DND-41 (cell line): ENCODE data around the gene MAFB.

Source experiments
- ATAC-seq: fragments of 200-7000 bp; cut with Tn5 transposase; 3 replicates; pipeline ENCODE4 v1.9.1; 2021; ENCODE audit warnings: low read depth; ENCODE audit not compliant: insufficient read depth
- DNase-seq: peaks from one replicate; pipeline ENCODE4 v3.0.0-alpha.2; 2020
- H2AFZ ChIP-seq: 2 replicates; pipeline ENCODE4 v1.6.0; 2012; ENCODE audit warnings: low read depth, low read length
- H3K27ac ChIP-seq: 2 replicates; pipeline ENCODE4 v1.5.1; 2012; ENCODE audit warnings: low read length, inconsistent platforms
- H3K27me3 ChIP-seq: fragments of 200-600 bp; sonication (generic); 2 replicates; pipeline ENCODE4 v1.6.0; 2012; ENCODE audit warnings: low read length, mild to moderate bottlenecking, inconsistent platforms; ENCODE audit not compliant: insufficient read depth, poor library complexity
- H3K36me3 ChIP-seq: 2 replicates; pipeline ENCODE4 v1.5.1; 2012; ENCODE audit warnings: low read length, inconsistent platforms; ENCODE audit not compliant: insufficient read depth
- H3K4me1 ChIP-seq: 2 replicates; pipeline ENCODE4 v1.5.1; 2012; ENCODE audit warnings: mild to moderate bottlenecking, low read length; ENCODE audit not compliant: insufficient read depth
- H3K4me2 ChIP-seq: 2 replicates; pipeline ENCODE4 v1.6.0; 2012; ENCODE audit warnings: mild to moderate bottlenecking, moderate library complexity, low read length, inconsistent platforms; ENCODE audit not compliant: insufficient read depth
- H3K4me3 ChIP-seq, 2 experiments: fragments of 200-600 bp in 1 of 2; shearing (Covaris generic) in 1 of 2; 2 replicates each; pipeline ENCODE4 v1.5.1; 2012 to 2016; ENCODE audit warnings: inconsistent platforms in 2 of 2, low read length in 2 of 2, mild to moderate bottlenecking in 2 of 2, low read depth in 1 of 2, moderate library complexity in 1 of 2
- H3K79me2 ChIP-seq: 2 replicates; pipeline ENCODE4 v1.6.0; 2012; ENCODE audit warnings: low read length, inconsistent platforms; ENCODE audit not compliant: insufficient read depth
- H3K9ac ChIP-seq: 2 replicates; pipeline ENCODE4 v1.6.0; 2012; ENCODE audit warnings: low read depth, mild to moderate bottlenecking, inconsistent platforms, low read length, moderate library complexity
- H3K9me3 ChIP-seq: 2 replicates; pipeline ENCODE4 v1.5.1; 2012; ENCODE audit warnings: low read length, moderate library complexity, mild to moderate bottlenecking, inconsistent platforms; ENCODE audit not compliant: insufficient read depth, severe bottlenecking
- H4K20me1 ChIP-seq: 2 replicates; pipeline ENCODE4 v1.6.0; 2012; ENCODE audit warnings: low read length; ENCODE audit not compliant: insufficient read depth
- EZH2 ChIP-seq: IDR thresholded peaks from 3 replicates; pipeline ENCODE4 v1.6.1; 2012; ENCODE audit warnings: borderline replicate concordance, low read depth, mild to moderate bottlenecking, moderate library complexity, low read length, inconsistent platforms; ENCODE audit not compliant: severe bottlenecking
- TF ChIP-seq, protein P1 (sequence below): IDR thresholded peaks from 2 replicates; pipeline ENCODE4 v1.5.1; 2012; ENCODE audit warnings: borderline replicate concordance, low read length, moderate library complexity, mild to moderate bottlenecking; ENCODE audit not compliant: poor library complexity, severe bottlenecking; ENCODE audit errors: extremely low read depth

MAFB gene

DNA sequence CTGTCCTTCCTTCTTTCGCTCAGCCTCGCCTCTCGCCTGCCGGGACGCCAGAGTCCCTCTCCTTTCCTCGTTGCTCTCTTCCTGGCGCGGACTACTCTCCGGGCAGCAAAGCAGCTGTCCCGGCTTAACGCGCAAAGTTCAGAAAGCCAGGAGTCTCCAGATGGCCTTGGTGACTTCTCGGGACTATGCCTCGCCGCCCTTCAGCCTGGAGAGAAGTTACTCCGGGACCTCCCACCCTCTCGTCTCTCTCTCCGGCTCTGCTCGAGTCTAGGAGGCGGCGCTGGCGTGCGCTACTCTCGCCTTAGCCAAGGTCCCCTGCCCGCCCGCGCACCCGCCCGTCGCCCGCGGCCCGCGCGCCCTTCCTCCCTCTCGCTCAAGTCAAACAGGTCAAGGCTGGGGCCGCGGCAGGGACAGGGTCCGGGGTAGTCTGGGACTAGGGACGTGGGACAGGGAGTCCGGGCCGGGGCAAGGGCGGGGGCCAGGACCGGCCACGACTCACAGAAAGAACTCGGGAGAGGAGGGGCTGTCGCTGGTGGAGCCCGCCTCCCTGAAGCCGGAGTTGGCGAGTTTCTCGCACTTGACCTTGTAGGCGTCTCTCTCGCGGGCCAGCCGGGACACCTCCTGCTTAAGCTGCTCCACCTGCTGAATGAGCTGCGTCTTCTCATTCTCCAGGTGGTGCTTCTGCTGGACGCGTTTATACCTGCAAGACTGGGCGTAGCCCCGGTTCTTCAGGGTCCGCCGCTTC is 1.5 kb downstream of the MAFB start:
- peaks cover 24% of the 10 kb centered on the region for H3K4me1 ChIP-seq
- no peak for ATAC-seq
- H3K9me3 ChIP-seq: no peaks in the 10 kb centered on the region
- H3K27me3 ChIP-seq: no peaks in the 10 kb centered on the region
- H2AFZ ChIP-seq: no peak overlapping the region
- no peaks in the 10 kb centered on the region for H3K79me2 ChIP-seq
- no peaks in the 10 kb centered on the region for H3K36me3 ChIP-seq
- H4K20me1 ChIP-seq: no peaks in the 10 kb centered on the region; the same call in 1 of the 2 replicates
- H3K27ac ChIP-seq: no peak overlapping the region
- peak overlapping the region in 1 of 2 experiments; percentile 29; a peak in 1 of 4 replicates for H3K4me3 ChIP-seq
- peak overlapping the region; percentile 94; the same call in 1 of the 2 replicates for H3K4me2 ChIP-seq
- no peak for DNase-seq
- TF ChIP-seq, protein P1, sequence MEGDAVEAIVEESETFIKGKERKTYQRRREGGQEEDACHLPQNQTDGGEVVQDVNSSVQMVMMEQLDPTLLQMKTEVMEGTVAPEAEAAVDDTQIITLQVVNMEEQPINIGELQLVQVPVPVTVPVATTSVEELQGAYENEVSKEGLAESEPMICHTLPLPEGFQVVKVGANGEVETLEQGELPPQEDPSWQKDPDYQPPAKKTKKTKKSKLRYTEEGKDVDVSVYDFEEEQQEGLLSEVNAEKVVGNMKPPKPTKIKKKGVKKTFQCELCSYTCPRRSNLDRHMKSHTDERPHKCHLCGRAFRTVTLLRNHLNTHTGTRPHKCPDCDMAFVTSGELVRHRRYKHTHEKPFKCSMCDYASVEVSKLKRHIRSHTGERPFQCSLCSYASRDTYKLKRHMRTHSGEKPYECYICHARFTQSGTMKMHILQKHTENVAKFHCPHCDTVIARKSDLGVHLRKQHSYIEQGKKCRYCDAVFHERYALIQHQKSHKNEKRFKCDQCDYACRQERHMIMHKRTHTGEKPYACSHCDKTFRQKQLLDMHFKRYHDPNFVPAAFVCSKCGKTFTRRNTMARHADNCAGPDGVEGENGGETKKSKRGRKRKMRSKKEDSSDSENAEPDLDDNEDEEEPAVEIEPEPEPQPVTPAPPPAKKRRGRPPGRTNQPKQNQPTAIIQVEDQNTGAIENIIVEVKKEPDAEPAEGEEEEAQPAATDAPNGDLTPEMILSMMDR: no peak
- no peak for TF ChIP-seq EZH2
- H3K9ac ChIP-seq: no peak overlapping the region; the same call in 1 of the 2 replicates

DNA sequence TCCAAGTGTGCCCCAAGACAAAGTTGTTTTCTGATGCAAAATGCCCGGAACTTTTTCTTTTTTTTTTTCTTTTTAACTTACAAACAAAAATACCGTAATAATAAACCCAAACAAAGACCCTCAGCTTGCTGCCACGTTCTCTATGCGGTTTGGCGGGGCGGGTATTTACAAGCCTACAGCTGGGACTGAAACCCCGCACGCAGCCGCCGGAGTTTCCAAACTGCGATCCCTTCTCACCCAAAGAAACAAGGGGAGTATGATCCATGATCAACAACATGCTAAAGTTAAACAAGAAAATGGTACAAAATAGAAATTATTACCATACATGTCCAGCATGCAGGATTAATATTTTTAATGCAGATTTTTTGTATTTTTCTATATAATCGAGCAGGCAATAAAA is 2.1 kb downstream of the MAFB start:
- peaks cover 24% of the 10 kb centered on the region for H3K4me1 ChIP-seq
- H3K36me3 ChIP-seq: no peaks in the 10 kb centered on the region
- no peaks in the 10 kb centered on the region for H3K27me3 ChIP-seq
- H2AFZ ChIP-seq: no peak overlapping the region
- H3K9ac ChIP-seq: no peak overlapping the region
- H3K4me2 ChIP-seq: peak overlapping the region; percentile 94; the same call in 1 of the 2 replicates
- H4K20me1 ChIP-seq: no peaks in the 10 kb centered on the region; the same call in 1 of the 2 replicates
- no peaks in the 10 kb centered on the region for H3K9me3 ChIP-seq
- no peaks in the 10 kb centered on the region for H3K79me2 ChIP-seq
- H3K27ac ChIP-seq: no peak overlapping the region
- no peak for DNase-seq
- ATAC-seq: no peak
- no peak for TF ChIP-seq EZH2
- TF ChIP-seq, protein P1: no peak
- H3K4me3 ChIP-seq: no peak overlapping the region

DNA sequence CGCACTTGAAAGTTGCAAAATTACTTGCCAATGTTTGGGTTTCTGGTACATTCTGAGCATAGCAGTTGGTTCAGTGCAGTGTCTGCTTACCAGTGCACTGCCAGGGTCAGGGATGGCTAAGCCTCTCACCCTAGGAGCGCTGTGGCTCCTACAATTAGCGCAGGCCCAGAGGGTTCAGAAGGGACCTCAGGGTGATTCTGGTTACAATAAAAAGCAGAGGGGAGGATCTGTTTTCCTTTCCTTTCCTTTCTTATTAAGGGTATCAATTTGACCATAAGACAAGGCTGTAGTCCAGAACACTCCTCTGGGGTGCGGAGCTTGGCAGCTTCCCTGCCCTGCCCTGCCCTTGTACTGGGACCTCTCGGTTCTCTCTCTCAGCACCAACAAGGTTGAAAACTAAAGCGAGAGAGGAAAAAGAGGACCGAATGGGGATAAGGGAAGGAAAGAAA is 2.6 kb downstream of the MAFB start:
- no peak overlapping the region for H3K27ac ChIP-seq
- no peak overlapping the region for H3K9ac ChIP-seq
- peaks cover 24% of the 10 kb centered on the region for H3K4me1 ChIP-seq
- DNase-seq (no peak), ATAC-seq (no peak)
- TF ChIP-seq, protein P1: no peak
- no peak for TF ChIP-seq EZH2
- no peaks in the 10 kb centered on the region for H3K27me3 ChIP-seq
- no peak overlapping the region for H3K4me2 ChIP-seq
- no peak overlapping the region for H3K4me3 ChIP-seq
- H2AFZ ChIP-seq: no peak overlapping the region
- H4K20me1 ChIP-seq: no peaks in the 10 kb centered on the region; the same call in 1 of the 2 replicates
- no peaks in the 10 kb centered on the region for H3K36me3 ChIP-seq
- H3K79me2 ChIP-seq: no peaks in the 10 kb centered on the region
- no peaks in the 10 kb centered on the region for H3K9me3 ChIP-seq
